C4-2B (cell line): Measurements from ENCODE around the gene SH3RF3.

ENCODE experiments used
- H3K27ac ChIP-seq: fragments of 450-650 bp; 2 replicates; pipeline ENCODE4 v1.5.1; 2017
- ZFX ChIP-seq: fragments of 450-650 bp; IDR thresholded peaks from 2 replicates; pipeline ENCODE4 v1.6.1; 2017
- TF ChIP-seq, protein P1 (sequence below): fragments of 450-650 bp; conservative IDR thresholded peaks from 2 replicates; pipeline ENCODE4 v1.5.1; 2017; ENCODE audit warnings: mild to moderate bottlenecking

Gene SH3RF3

DNA sequence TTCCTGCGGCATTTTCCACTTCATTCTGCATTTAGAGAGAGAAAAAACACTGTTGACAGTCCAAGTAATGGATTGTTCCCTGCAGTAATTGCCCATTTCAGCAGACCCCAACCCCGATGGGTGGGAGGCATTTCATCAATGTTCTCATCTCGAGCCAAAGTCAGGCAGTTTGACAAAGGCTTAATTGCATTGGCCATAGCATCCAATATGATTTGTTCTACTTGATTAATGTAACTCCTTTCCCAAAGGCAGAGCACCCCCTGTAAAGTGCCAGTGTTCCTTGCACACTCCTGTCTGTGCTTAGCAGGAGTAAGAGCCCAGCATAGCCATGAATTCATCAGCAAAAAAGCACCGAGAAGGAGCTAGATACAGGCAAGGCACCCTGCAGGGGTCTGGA is 310.4 kb downstream of the SH3RF3 start:
- TF ChIP-seq, protein P1, sequence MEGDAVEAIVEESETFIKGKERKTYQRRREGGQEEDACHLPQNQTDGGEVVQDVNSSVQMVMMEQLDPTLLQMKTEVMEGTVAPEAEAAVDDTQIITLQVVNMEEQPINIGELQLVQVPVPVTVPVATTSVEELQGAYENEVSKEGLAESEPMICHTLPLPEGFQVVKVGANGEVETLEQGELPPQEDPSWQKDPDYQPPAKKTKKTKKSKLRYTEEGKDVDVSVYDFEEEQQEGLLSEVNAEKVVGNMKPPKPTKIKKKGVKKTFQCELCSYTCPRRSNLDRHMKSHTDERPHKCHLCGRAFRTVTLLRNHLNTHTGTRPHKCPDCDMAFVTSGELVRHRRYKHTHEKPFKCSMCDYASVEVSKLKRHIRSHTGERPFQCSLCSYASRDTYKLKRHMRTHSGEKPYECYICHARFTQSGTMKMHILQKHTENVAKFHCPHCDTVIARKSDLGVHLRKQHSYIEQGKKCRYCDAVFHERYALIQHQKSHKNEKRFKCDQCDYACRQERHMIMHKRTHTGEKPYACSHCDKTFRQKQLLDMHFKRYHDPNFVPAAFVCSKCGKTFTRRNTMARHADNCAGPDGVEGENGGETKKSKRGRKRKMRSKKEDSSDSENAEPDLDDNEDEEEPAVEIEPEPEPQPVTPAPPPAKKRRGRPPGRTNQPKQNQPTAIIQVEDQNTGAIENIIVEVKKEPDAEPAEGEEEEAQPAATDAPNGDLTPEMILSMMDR: no peak
- TF ChIP-seq ZFX: no peak

DNA sequence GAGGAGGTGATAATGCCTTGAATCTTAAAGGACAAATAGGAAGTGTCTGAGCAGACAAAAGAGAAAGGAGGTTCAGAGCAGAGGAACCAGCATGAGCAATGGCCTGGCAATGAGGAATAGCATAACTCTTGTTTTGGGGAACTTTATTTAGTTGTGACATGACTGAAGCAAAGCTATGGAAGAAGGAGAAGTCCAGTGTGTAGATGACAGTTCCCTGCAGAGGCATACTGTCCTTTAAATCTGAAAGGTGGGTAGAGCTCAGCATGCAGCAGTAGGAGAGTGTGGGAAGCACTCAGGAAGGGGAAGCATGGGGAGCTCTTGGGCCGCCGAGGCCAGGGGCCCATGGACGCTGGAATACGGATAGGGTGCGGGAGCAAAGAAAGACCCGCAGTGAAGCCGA is 311.0 kb downstream of the SH3RF3 start:
- no peak for TF ChIP-seq ZFX
- TF ChIP-seq, protein P1: no peak
- no peak overlapping the region for H3K27ac ChIP-seq

More for the DNA sequence above, 310.4 kb downstream of the SH3RF3 start:
- H3K27ac ChIP-seq: no peak overlapping the region

DNA sequence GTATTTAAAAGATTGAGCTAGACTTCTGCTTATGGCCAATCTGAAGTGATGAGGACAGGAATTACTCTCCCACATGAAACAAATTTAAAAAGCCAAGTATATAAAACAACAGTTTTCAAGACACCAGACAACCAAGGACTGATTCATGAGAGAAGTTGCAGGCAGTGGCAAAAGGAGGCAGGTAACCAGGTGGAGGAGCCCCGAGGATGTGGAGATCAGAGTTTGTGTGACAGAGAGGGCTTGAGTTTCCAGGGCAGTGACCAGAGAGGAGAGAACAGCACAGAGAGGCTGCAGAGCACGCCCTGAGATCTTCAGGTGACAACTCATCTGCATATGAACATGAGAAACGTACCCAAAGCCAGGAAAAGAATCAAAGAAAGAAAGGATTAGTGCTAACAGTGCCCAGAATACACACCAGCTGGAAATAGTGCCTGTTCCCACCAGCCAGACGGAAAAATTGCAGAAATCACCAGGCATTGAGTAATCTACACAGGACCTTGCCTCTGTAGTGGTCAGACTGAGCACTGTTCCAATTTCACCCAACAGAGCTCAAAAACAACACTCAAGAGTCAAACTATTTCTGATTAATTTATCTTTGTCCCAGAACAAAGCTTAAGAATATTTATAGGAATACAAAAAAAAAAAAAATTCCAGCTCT is 311.6 kb downstream of the SH3RF3 start:
- no peak for TF ChIP-seq ZFX
- TF ChIP-seq, protein P1: no peak

DNA sequence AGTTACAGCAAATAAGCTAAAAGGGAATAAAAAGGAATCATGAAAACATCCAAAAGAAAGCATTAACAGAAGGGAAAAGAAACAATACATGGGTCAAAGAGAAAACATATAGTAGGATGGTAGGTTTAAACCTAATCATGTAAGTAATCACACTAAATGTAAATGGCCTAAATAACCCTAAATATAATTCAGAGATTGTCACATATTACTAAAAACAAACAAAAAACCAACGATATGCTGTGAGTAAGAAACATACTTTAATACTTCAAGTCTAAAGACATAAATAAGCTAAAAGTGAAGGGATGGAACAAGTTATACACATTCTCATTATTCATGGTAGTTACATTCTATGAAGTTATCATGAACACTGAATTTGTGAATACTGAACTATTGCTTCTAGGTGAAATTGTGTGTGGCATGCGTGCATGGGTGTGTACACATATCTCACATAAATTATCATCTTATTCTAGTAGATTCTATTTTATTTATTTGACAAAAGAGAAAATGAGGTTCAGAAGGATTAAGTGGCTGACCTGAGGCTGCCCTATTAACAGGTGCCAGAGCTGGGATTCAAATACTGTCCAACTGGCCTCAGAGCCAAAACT is 313.8 kb downstream of the SH3RF3 start:
- TF ChIP-seq, protein P1: no peak; the same call in 1 of the 2 replicates
- no peak for TF ChIP-seq ZFX
- H3K27ac ChIP-seq: no peak overlapping the region

More for the DNA sequence above, 311.6 kb downstream of the SH3RF3 start:
- H3K27ac ChIP-seq: no peak overlapping the region

DNA sequence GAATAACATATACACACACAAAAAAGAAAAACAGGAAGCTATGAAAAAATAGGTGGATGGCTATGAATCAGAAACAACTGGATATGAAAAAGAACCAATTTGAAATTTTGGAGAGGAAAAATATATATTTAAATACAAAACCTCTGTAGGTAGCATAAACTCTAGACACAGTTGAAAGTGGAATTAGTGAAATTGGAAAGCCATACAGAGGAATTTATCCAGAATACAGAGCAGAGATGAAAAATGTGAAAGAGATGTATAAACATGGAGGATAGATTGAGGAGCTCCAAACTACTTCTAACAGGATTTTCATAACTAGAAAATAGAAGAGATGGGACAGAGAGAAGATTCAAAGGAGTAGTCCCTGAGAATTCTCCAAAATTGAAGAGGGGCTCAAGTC is 315.9 kb downstream of the SH3RF3 start:
- TF ChIP-seq, protein P1: no peak
- TF ChIP-seq ZFX: no peak
- no peak overlapping the region for H3K27ac ChIP-seq

DNA sequence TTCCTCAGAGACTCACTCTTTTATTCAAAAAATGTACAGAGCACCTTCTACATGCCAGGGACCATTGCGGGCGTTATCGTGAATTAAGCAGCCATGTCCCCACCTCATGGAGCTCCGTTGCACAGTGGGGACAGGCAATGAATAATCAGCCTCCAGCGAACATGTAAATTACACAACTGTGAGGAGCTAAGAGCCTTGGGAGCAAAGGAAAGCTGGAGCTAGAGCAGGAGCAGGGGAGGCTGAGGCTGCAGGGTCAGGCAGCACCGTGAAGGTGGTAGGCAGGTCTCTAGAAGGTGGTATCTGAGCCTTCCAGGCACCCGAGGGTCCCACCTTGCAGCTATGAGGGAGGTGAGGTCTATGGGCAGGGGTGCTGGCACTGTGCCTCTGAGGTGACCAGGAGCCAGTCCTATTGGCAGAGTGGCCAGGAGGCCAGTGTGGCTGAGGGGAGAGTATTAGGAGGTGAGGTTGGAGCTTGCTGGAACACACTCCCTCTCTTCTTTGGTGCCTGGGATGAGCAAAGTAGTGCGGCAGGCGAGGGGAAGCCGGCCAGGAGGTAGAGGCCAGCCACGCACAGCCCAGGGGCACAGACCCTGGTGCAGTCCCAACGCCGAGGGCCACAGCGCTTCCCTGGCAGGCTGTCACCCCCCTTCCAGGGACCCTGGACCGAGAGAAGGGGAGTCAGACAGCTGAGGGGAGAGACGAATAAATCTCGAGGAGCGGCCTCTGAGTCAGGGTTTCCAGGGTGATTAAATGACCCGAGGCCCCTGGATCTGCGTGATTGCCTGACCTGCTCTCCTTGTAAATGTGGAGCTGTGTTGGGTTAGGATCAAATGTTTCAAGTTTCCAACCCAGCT is 317.5 kb downstream of the SH3RF3 start:
- no peak overlapping the region for H3K27ac ChIP-seq
- TF ChIP-seq, protein P1: no peak
- TF ChIP-seq ZFX: no peak

DNA sequence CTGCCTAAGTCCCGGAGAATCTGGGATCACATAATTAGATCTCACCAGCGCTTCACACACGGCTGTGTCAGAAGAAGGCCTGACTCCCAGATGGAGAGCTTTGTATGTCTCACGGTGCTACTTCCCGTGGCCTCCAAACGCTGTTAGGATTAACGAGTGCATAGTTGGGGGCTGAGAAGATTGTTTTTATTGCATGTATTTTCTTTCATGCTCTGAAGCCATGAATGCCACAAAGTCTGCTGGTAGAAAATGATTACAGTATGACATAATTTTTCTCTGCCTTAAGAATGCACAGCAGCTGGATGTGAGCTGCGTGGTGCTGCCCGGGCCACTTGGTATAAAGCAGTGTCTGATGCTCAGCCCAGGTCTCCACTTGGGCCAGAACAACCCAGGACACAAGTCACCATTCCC is 318.3 kb downstream of the SH3RF3 start:
- no peak overlapping the region for H3K27ac ChIP-seq
- TF ChIP-seq, protein P1: no peak
- no peak for TF ChIP-seq ZFX
